PFSK-1 (cell line): ENCODE measurements around the gene UST.

Source experiments
- FOXP2 ChIP-seq: optimal IDR thresholded peaks from 2 replicates; pipeline ENCODE3; 2011; ENCODE audit warnings: borderline replicate concordance, control low read depth, inconsistent platforms; ENCODE audit not compliant: insufficient read depth; ENCODE audit errors: extremely low read length, extremely low read depth
- POLR2AphosphoS5 ChIP-seq: IDR thresholded peaks from 2 replicates; pipeline ENCODE4 v1.6.1; 2012; ENCODE audit warnings: low read depth, mild to moderate bottlenecking, control low read depth, low read length, moderate library complexity
- SIN3A ChIP-seq: IDR thresholded peaks from 2 replicates; pipeline ENCODE4 v1.6.1; 2012; ENCODE audit warnings: mild to moderate bottlenecking, low read length, moderate library complexity, borderline replicate concordance; ENCODE audit not compliant: insufficient read depth
- TAF1 ChIP-seq: IDR thresholded peaks from 2 replicates; pipeline ENCODE4 v1.6.1; 2012; ENCODE audit warnings: low read length, control low read depth, borderline replicate concordance; ENCODE audit not compliant: insufficient read depth
- TF ChIP-seq, protein P1 (sequence below), 2 experiments: IDR thresholded peaks; 2 replicates each; pipeline versions ENCODE4 v1.6.1 to v1.8.0; 2011 to 2012; ENCODE audit warnings: low read depth in 2 of 2, low read length in 2 of 2, control low read depth in 1 of 2, inconsistent platforms in 1 of 2, mild to moderate bottlenecking in 1 of 2, moderate library complexity in 1 of 2; ENCODE audit not compliant: insufficient read depth in 1 of 2

Gene UST

DNA sequence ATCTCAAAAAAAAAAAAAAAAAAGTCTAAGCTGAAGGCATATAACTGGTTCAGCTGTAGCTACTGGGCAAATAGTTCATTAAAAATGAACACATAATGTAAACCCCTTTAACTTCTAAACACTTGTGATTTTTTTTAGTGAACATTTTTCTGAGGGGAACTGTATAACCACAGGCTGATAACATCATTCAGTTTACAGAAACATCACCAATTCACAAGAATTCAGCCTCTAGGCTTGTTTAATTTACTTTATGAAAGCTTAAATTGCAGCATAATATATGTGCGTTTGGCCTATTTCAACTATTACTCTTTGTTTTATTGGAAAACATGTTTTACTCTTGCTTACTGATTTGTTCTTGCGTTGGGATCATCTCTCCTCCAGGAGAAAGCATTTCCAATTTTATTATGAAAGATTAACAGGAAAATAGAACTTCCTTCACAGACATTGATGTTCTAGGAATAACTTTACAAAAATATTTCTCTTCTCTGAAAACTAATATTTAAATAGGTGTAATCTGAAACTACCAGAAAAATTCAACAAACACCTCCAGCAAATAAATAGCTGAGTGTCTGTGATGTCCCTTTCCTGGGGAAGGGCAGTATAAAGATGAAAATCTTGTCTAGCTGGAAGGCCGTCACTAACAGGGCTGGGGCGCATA is 284.5 kb downstream of the UST start:
- no peak for TF ChIP-seq FOXP2
- no peak for TF ChIP-seq TAF1
- no peak for TF ChIP-seq POLR2AphosphoS5
- no peak for TF ChIP-seq SIN3A
- TF ChIP-seq, protein P1, sequence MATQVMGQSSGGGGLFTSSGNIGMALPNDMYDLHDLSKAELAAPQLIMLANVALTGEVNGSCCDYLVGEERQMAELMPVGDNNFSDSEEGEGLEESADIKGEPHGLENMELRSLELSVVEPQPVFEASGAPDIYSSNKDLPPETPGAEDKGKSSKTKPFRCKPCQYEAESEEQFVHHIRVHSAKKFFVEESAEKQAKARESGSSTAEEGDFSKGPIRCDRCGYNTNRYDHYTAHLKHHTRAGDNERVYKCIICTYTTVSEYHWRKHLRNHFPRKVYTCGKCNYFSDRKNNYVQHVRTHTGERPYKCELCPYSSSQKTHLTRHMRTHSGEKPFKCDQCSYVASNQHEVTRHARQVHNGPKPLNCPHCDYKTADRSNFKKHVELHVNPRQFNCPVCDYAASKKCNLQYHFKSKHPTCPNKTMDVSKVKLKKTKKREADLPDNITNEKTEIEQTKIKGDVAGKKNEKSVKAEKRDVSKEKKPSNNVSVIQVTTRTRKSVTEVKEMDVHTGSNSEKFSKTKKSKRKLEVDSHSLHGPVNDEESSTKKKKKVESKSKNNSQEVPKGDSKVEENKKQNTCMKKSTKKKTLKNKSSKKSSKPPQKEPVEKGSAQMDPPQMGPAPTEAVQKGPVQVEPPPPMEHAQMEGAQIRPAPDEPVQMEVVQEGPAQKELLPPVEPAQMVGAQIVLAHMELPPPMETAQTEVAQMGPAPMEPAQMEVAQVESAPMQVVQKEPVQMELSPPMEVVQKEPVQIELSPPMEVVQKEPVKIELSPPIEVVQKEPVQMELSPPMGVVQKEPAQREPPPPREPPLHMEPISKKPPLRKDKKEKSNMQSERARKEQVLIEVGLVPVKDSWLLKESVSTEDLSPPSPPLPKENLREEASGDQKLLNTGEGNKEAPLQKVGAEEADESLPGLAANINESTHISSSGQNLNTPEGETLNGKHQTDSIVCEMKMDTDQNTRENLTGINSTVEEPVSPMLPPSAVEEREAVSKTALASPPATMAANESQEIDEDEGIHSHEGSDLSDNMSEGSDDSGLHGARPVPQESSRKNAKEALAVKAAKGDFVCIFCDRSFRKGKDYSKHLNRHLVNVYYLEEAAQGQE (IDR thresholded peaks at IDR 0.05; ENCODE audit: insufficient read depth in 1 of 2, low read depth in 2 of 2, low read length in 2 of 2), result no peak

DNA sequence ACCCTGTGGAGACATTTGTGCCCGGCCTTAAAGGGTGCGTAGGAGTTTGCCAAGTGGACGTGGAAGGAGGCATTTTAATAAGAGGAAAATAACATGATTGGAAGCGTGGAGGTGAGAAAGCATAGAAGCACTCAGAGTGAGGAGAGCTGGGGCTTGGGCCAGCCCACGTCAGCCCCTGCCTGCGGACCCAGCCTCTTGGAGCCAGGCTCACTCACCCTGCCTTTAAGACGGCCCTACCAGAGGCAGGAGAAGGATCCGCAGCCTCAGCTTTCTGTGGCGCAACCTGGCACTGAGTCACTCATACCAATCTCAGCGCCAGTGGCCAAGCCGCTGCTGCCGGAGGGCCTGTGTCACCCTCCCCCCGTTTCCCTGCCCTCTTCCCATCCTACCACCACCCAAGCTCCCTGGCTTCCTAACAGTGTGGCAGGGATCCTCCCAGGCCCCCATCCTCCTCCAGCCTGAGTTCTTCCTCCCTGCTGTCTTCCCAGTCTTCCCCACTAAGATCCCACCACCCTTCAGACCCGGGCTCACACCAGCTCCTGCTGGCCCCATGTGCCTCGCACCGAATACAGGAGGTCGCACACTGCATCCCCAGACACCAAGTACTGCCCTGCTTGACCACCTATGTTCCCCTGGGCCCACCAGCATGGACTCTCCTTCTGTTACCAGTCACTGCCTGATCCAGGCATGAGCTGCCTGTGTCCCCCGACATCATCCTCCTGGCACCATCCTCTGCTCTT is 285.2 kb downstream of the UST start:
- TF ChIP-seq POLR2AphosphoS5, result no peak
- no peak for TF ChIP-seq SIN3A
- TF ChIP-seq FOXP2, result no peak
- TF ChIP-seq, protein P1 (IDR thresholded peaks at IDR 0.05; ENCODE audit: insufficient read depth in 1 of 2, low read depth in 2 of 2, low read length in 2 of 2), result no peak
- no peak for TF ChIP-seq TAF1

DNA sequence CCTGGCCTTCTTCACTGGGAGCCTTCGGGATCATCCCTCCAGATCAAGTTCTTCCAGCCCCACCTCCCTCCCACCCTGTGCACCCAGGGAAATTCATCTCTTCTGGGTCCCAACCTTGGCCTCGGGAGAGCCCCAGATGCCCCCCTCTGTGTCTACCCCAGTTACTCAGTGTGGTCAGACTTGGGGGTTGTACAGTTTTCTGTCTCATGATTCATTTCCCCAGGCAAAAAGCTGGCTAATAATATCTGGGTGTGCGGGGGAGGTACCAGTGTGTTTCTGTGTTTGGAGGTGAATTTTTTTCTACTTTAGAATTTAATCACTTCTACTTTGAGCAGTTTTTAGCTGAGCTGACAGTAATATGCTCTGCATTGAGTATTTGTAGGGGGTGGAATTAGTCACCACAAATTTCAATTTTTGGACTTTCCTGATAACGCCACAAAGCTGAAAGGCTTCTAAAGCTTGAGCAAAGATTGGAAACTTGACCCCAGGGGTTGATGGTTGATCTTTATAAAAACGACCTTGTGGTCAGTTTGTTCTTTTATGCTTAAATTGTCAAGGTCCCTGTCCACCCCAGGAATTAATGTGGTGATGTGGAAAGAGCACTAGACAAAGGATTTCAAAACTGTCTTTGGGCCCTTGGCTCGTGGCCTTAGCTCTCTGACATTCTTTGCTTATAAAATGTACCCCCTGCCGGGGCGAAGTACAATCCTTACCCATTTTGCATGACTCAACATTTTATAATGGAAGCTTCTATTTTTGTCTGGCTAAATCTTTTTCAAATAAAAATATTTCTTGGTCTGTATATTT is 286.0 kb downstream of the UST start:
- TF ChIP-seq, protein P1 (IDR thresholded peaks at IDR 0.05; ENCODE audit: insufficient read depth in 1 of 2, low read depth in 2 of 2, low read length in 2 of 2), result no peak
- no peak for TF ChIP-seq TAF1

DNA sequence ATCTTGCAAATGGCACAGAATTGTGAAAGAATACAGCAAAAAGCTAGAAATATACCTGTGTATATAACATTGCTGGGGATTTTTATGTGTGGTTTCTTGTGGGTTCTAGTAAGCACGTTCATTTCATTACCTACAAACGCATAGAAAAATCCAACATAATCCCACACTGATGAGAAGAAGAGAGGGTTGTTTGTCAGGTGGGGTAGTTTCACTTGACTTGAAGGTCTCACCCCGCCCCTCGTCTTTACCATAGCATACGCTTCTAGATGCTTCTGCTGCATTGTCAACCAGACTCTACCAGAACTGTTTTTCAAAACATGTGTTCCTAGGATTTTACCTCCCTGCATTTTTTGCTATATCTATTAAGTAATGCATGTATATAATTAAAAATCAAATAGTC is 286.6 kb downstream of the UST start:
- TF ChIP-seq FOXP2 (no peak), SIN3A (no peak), TAF1 (no peak)

DNA sequence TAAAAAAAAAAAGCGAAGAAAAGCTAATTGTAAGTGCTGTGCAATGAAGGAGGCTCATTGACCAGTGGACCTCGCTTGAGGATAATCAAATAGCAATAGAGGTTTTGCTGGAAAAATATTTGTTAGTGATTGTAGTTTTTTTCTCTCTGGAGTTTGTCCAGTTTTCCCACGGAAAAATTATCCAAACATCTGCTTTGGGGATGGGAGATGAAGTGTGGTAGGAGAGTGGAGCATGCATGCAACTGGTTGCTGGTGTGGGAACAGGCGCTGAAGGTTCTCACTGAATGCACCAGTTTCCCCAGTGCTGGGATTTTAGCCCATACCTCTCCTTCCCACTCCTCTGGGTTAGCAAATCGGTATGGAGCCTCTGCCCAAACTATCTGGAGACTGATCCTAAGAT is 288.9 kb downstream of the UST start:
- TF ChIP-seq TAF1 (no peak), SIN3A (no peak), FOXP2 (no peak), POLR2AphosphoS5 (no peak)
- TF ChIP-seq, protein P1 (IDR thresholded peaks at IDR 0.05; ENCODE audit: insufficient read depth in 1 of 2, low read depth in 2 of 2, low read length in 2 of 2), result no peak
